GM23338 (cell line): Measurements from ENCODE around the gene CDYL2. TPM values are rescaled to one million over a fixed set of nuclear protein-coding genes. Genes with fewer than 3 reads are reported as not detected.

Source experiments
- ATAC-seq: fragments of 200-7000 bp; cut with Tn5 transposase; 3 replicates; pipeline ENCODE4 v1.9.1; 2020
- DNase-seq: peaks from one replicate; pipeline ENCODE4 v3.0.0-alpha.2; 2015; ENCODE audit warnings: low spot score
- H2AFZ ChIP-seq: fragments of 200-600 bp; sonication (generic); 2 replicates; pipeline ENCODE4 v1.8.0; 2016; ENCODE audit warnings: antibody characterized with exemption, mild to moderate bottlenecking, moderate library complexity
- H3F3A ChIP-seq: fragments of 200-600 bp; sonication (generic); replicated peaks from 2 replicates; pipeline ENCODE4 v1.8.0; 2017; ENCODE audit warnings: antibody characterized with exemption, mixed run types, low read depth
- H3K27ac ChIP-seq: fragments of 200-600 bp; sonication (generic); 2 replicates; pipeline ENCODE4 v1.6.1; 2016; ENCODE audit warnings: low read depth
- H3K27me3 ChIP-seq: fragments of 200-600 bp; sonication (generic); 2 replicates; pipeline ENCODE4 v1.8.0; 2016; ENCODE audit warnings: mild to moderate bottlenecking, mixed run types, moderate library complexity; ENCODE audit not compliant: insufficient read depth
- H3K36me3 ChIP-seq: fragments of 200-600 bp; sonication (generic); 2 replicates; pipeline ENCODE4 v1.8.0; 2016; ENCODE audit warnings: mild to moderate bottlenecking; ENCODE audit not compliant: insufficient read depth
- H3K4me1 ChIP-seq: fragments of 200-600 bp; sonication (generic); 2 replicates; pipeline ENCODE4 v1.8.0; 2016; ENCODE audit warnings: mild to moderate bottlenecking, moderate library complexity; ENCODE audit not compliant: insufficient read depth
- H3K4me2 ChIP-seq: fragments of 200-600 bp; sonication (generic); 2 replicates; pipeline ENCODE4 v1.7.1; 2017; ENCODE audit warnings: mixed run types
- H3K4me3 ChIP-seq: fragments of 200-600 bp; sonication (generic); 2 replicates; pipeline ENCODE4 v1.6.1; 2016; ENCODE audit warnings: mixed run types
- H3K79me2 ChIP-seq: fragments of 200-600 bp; sonication (generic); replicated peaks from 2 replicates; pipeline ENCODE4 v1.8.0; 2017; ENCODE audit warnings: mild to moderate bottlenecking; ENCODE audit not compliant: insufficient read depth
- H3K9me2 ChIP-seq: fragments of 200-600 bp; sonication (generic); 2 replicates; pipeline ENCODE4 v1.8.0; 2017; ENCODE audit not compliant: insufficient read depth
- H4K20me1 ChIP-seq: fragments of 200-600 bp; sonication (generic); replicated peaks from 2 replicates; pipeline ENCODE4 v1.8.0; 2017; ENCODE audit warnings: mild to moderate bottlenecking; ENCODE audit not compliant: insufficient read depth
- H3K27ac Mint-ChIP-seq: 2 replicates; pipeline ENCODE4 v1.8.0; 2020; ENCODE audit warnings: inconsistent platforms, mild to moderate bottlenecking, moderate library complexity, mixed read lengths
- H3K27me3 Mint-ChIP-seq: 3 replicates; pipeline ENCODE4 v1.8.0; 2022; ENCODE audit warnings: low read depth, mild to moderate bottlenecking, moderate library complexity, mixed read lengths, inconsistent platforms; ENCODE audit not compliant: insufficient read depth, poor library complexity
- H3K36me3 Mint-ChIP-seq: 3 replicates; pipeline ENCODE4 v1.8.0; 2021; ENCODE audit warnings: low read depth, mild to moderate bottlenecking, inconsistent platforms, moderate library complexity, mixed read lengths
- H3K4me1 Mint-ChIP-seq: 3 replicates; pipeline ENCODE4 v1.8.0; 2020; ENCODE audit warnings: mild to moderate bottlenecking, inconsistent platforms, mixed read lengths
- H3K4me3 Mint-ChIP-seq: 3 replicates; pipeline ENCODE4 v1.8.0; 2021; ENCODE audit warnings: moderate library complexity, mild to moderate bottlenecking, inconsistent platforms, mixed read lengths
- H3K9me3 Mint-ChIP-seq: 3 replicates; pipeline ENCODE4 v1.8.0; 2020; ENCODE audit warnings: moderate library complexity, mild to moderate bottlenecking, inconsistent platforms, mixed read lengths
- CREB1 ChIP-seq: fragments of 250-450 bp; sonication (Bioruptor Pico); IDR thresholded peaks from 2 replicates; pipeline ENCODE4 v1.5.0; 2020; ENCODE audit warnings: low read depth, mild to moderate bottlenecking, moderate library complexity
- EZH2 ChIP-seq: fragments of 200-600 bp; sonication (generic); IDR thresholded peaks from one replicate; pipeline ENCODE4 v1.8.0; 2017; ENCODE audit warnings: antibody characterized with exemption, mild to moderate bottlenecking, low read depth; ENCODE audit not compliant: unreplicated experiment
- EZH2phosphoT487 ChIP-seq: fragments of 200-600 bp; sonication (generic); IDR thresholded peaks from one replicate; pipeline ENCODE4 v1.8.1; 2018; ENCODE audit warnings: antibody characterized with exemption; ENCODE audit not compliant: unreplicated experiment
- JUNB ChIP-seq: IDR thresholded peaks from one replicate; pipeline ENCODE4 v1.6.1; 2016; ENCODE audit warnings: antibody characterized with exemption; ENCODE audit not compliant: unreplicated experiment
- NANOG ChIP-seq: IDR thresholded peaks from 2 replicates; pipeline ENCODE4 v1.6.1; 2016; ENCODE audit warnings: antibody characterized with exemption, borderline replicate concordance
- POLR2AphosphoS5 ChIP-seq: IDR thresholded peaks from 2 replicates; pipeline ENCODE4 v1.6.1; 2016; ENCODE audit warnings: antibody characterized with exemption, low read depth
- STAT1 ChIP-seq: IDR thresholded peaks from one replicate; pipeline ENCODE4 v1.6.1; 2016; ENCODE audit warnings: antibody characterized with exemption; ENCODE audit not compliant: unreplicated experiment
- ZNF114 ChIP-seq: fragments of 250-450 bp; sonication (Bioruptor Pico); IDR thresholded peaks from 2 replicates; pipeline ENCODE4 v1.5.0; 2020; ENCODE audit warnings: mild to moderate bottlenecking, moderate library complexity
- ZNF331 ChIP-seq: fragments of 250-450 bp; sonication (Bioruptor Pico); IDR thresholded peaks from 2 replicates; pipeline ENCODE4 v1.5.0; 2020; ENCODE audit warnings: low read depth, mild to moderate bottlenecking, moderate library complexity
- polyA plus RNA-seq: library from polyadenylated mRNA; unstranded; fragments of >200 nt; fragmentation: Nextera tagmentation; extraction: Ambion mirVana; gene quantifications from 2 replicates; pipeline ENCODE4 v1.2.1, GENCODE V29; 2016
- total RNA-seq: library from RNA; depleted of rRNA; stranded (reverse); fragments of >200 nt; shearing (Covaris generic); gene quantifications from 2 replicates; pipeline ENCODE4 v1.2.3, GENCODE V29; 2014
- TF ChIP-seq, protein P1 (sequence below), 2 experiments: fragments of 200-600 bp in 1 of 2; sonication (generic) in 1 of 2; conservative IDR thresholded peaks; 2 replicates each; pipeline versions ENCODE4 v1.5.1 to v1.6.1; 2016 to 2017; ENCODE audit warnings: antibody characterized with exemption in 2 of 2, low read depth in 2 of 2, mild to moderate bottlenecking in 2 of 2, moderate library complexity in 1 of 2
- TF ChIP-seq, protein P2 (sequence below): IDR thresholded peaks from one replicate; pipeline ENCODE4 v1.6.1; 2018; ENCODE audit warnings: antibody characterized with exemption; ENCODE audit not compliant: unreplicated experiment
- TF ChIP-seq, protein P3 (sequence below): IDR thresholded peaks from 2 replicates; pipeline ENCODE4 v1.6.1; 2016; ENCODE audit warnings: antibody characterized with exemption
- TF ChIP-seq, protein P4 (sequence below): fragments of 250-450 bp; sonication (Bioruptor Pico); IDR thresholded peaks from 2 replicates; pipeline ENCODE4 v1.5.0; 2020; ENCODE audit warnings: mild to moderate bottlenecking, moderate library complexity

The CDYL2 gene
- total and polyA plus RNA-seq, 2 experiments from 2014 or later: 0.82 to 4.3 TPM

DNA sequence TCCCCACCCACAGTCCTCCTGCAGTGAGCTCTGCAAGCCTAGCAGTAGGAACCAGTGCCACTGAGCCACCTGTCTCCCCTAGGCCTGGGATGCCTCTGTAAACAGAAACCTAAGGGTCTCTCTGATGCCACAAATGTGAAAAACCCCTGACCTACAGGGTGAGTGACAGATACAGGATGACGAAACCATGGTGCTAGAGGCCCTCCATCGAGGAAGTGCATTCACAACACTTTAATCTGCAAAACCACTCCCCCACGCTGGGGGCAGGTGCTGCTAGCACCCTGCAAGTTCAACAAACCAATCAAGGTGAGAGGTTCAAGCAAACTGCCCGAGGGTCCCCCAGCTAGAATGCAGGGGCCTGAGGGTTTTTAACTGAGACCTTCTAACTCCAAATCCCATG, 59.5 kb downstream of the CDYL2 start:
- no peak overlapping the region for H2AFZ ChIP-seq
- Mint-ChIP-seq H3K36me3 (no peaks in the 10 kb centered on the region; the same call in 2 of the 3 replicates), H3K4me3 (no peak overlapping the region), H3K27ac (no peak overlapping the region), H3K9me3 (peaks cover 19% of the 10 kb centered on the region), H3K4me1 (no peaks in the 10 kb centered on the region), H3K27me3 (peaks cover 3% of the 10 kb centered on the region)
- no peaks in the 10 kb centered on the region for H3K27me3 ChIP-seq
- no peaks in the 10 kb centered on the region for H3F3A ChIP-seq
- no peaks in the 10 kb centered on the region for H4K20me1 ChIP-seq
- no peak overlapping the region for H3K27ac ChIP-seq
- H3K9me2 ChIP-seq: peaks cover 9% of the 10 kb centered on the region; the same call in 1 of the 2 replicates
- no peak for TF ChIP-seq NANOG
- TF ChIP-seq POLR2AphosphoS5: no peak
- TF ChIP-seq JUNB: no peak
- no peak for TF ChIP-seq STAT1
- TF ChIP-seq CREB1 (CRISPR knock-in tag): no peak
- TF ChIP-seq, protein P1, sequence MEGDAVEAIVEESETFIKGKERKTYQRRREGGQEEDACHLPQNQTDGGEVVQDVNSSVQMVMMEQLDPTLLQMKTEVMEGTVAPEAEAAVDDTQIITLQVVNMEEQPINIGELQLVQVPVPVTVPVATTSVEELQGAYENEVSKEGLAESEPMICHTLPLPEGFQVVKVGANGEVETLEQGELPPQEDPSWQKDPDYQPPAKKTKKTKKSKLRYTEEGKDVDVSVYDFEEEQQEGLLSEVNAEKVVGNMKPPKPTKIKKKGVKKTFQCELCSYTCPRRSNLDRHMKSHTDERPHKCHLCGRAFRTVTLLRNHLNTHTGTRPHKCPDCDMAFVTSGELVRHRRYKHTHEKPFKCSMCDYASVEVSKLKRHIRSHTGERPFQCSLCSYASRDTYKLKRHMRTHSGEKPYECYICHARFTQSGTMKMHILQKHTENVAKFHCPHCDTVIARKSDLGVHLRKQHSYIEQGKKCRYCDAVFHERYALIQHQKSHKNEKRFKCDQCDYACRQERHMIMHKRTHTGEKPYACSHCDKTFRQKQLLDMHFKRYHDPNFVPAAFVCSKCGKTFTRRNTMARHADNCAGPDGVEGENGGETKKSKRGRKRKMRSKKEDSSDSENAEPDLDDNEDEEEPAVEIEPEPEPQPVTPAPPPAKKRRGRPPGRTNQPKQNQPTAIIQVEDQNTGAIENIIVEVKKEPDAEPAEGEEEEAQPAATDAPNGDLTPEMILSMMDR (conservative IDR thresholded peaks at IDR 0.05; ENCODE audit: low read depth in 2 of 2): no peak
- TF ChIP-seq, protein P2, sequence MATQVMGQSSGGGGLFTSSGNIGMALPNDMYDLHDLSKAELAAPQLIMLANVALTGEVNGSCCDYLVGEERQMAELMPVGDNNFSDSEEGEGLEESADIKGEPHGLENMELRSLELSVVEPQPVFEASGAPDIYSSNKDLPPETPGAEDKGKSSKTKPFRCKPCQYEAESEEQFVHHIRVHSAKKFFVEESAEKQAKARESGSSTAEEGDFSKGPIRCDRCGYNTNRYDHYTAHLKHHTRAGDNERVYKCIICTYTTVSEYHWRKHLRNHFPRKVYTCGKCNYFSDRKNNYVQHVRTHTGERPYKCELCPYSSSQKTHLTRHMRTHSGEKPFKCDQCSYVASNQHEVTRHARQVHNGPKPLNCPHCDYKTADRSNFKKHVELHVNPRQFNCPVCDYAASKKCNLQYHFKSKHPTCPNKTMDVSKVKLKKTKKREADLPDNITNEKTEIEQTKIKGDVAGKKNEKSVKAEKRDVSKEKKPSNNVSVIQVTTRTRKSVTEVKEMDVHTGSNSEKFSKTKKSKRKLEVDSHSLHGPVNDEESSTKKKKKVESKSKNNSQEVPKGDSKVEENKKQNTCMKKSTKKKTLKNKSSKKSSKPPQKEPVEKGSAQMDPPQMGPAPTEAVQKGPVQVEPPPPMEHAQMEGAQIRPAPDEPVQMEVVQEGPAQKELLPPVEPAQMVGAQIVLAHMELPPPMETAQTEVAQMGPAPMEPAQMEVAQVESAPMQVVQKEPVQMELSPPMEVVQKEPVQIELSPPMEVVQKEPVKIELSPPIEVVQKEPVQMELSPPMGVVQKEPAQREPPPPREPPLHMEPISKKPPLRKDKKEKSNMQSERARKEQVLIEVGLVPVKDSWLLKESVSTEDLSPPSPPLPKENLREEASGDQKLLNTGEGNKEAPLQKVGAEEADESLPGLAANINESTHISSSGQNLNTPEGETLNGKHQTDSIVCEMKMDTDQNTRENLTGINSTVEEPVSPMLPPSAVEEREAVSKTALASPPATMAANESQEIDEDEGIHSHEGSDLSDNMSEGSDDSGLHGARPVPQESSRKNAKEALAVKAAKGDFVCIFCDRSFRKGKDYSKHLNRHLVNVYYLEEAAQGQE: no peak
- TF ChIP-seq, protein P3, sequence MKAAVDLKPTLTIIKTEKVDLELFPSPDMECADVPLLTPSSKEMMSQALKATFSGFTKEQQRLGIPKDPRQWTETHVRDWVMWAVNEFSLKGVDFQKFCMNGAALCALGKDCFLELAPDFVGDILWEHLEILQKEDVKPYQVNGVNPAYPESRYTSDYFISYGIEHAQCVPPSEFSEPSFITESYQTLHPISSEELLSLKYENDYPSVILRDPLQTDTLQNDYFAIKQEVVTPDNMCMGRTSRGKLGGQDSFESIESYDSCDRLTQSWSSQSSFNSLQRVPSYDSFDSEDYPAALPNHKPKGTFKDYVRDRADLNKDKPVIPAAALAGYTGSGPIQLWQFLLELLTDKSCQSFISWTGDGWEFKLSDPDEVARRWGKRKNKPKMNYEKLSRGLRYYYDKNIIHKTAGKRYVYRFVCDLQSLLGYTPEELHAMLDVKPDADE: no peak
- no peak for TF ChIP-seq EZH2phosphoT487
- TF ChIP-seq ZNF331 (CRISPR knock-in tag): no peak
- no peak for TF ChIP-seq ZNF114 (CRISPR knock-in tag)
- TF ChIP-seq, protein P4, sequence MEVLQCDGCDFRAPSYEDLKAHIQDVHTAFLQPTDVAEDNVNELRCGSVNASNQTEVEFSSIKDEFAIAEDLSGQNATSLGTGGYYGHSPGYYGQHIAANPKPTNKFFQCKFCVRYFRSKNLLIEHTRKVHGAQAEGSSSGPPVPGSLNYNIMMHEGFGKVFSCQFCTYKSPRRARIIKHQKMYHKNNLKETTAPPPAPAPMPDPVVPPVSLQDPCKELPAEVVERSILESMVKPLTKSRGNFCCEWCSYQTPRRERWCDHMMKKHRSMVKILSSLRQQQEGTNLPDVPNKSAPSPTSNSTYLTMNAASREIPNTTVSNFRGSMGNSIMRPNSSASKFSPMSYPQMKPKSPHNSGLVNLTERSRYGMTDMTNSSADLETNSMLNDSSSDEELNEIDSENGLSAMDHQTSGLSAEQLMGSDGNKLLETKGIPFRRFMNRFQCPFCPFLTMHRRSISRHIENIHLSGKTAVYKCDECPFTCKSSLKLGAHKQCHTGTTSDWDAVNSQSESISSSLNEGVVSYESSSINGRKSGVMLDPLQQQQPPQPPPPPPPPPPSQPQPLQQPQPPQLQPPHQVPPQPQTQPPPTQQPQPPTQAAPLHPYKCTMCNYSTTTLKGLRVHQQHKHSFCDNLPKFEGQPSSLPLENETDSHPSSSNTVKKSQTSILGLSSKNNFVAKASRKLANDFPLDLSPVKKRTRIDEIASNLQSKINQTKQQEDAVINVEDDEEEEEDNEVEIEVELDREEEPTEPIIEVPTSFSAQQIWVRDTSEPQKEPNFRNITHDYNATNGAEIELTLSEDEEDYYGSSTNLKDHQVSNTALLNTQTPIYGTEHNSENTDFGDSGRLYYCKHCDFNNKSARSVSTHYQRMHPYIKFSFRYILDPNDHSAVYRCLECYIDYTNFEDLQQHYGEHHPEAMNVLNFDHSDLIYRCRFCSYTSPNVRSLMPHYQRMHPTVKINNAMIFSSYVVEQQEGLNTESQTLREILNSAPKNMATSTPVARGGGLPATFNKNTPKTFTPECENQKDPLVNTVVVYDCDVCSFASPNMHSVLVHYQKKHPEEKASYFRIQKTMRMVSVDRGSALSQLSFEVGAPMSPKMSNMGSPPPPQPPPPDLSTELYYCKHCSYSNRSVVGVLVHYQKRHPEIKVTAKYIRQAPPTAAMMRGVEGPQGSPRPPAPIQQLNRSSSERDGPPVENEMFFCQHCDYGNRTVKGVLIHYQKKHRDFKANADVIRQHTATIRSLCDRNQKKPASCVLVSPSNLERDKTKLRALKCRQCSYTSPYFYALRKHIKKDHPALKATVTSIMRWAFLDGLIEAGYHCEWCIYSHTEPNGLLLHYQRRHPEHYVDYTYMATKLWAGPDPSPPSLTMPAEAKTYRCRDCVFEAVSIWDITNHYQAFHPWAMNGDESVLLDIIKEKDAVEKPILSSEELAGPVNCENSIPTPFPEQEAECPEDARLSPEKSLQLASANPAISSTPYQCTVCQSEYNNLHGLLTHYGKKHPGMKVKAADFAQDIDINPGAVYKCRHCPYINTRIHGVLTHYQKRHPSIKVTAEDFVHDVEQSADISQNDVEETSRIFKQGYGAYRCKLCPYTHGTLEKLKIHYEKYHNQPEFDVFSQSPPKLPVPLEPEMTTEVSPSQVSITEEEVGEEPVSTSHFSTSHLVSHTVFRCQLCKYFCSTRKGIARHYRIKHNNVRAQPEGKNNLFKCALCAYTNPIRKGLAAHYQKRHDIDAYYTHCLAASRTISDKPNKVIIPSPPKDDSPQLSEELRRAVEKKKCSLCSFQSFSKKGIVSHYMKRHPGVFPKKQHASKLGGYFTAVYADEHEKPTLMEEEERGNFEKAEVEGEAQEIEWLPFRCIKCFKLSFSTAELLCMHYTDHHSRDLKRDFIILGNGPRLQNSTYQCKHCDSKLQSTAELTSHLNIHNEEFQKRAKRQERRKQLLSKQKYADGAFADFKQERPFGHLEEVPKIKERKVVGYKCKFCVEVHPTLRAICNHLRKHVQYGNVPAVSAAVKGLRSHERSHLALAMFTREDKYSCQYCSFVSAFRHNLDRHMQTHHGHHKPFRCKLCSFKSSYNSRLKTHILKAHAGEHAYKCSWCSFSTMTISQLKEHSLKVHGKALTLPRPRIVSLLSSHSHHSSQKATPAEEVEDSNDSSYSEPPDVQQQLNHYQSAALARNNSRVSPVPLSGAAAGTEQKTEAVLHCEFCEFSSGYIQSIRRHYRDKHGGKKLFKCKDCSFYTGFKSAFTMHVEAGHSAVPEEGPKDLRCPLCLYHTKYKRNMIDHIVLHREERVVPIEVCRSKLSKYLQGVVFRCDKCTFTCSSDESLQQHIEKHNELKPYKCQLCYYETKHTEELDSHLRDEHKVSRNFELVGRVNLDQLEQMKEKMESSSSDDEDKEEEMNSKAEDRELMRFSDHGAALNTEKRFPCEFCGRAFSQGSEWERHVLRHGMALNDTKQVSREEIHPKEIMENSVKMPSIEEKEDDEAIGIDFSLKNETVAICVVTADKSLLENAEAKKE (CRISPR knock-in tag): no peak
- no peak for TF ChIP-seq EZH2
- ATAC-seq: no peak
- no peaks in the 10 kb centered on the region for H3K36me3 ChIP-seq
- no peaks in the 10 kb centered on the region for H3K4me1 ChIP-seq
- no peak overlapping the region for H3K4me2 ChIP-seq
- DNase-seq: no peak
- H3K79me2 ChIP-seq: no peaks in the 10 kb centered on the region
- H3K4me3 ChIP-seq: no peak overlapping the region
